SK-N-SH (cell line): ENCODE data around the gene NDUFS3.

ENCODE experiments used
- CTCF ChIP-seq: fragments of 200-600 bp; sonication (generic); IDR thresholded peaks from 2 replicates; pipeline ENCODE4 v1.6.1; 2017; ENCODE audit warnings: antibody characterized with exemption, mild to moderate bottlenecking, moderate library complexity
- RAD21 ChIP-seq: IDR thresholded peaks from 2 replicates; pipeline ENCODE4 v1.6.1; 2012; ENCODE audit warnings: mild to moderate bottlenecking, low read length
- SIN3A ChIP-seq: IDR thresholded peaks from 2 replicates; pipeline ENCODE4 v1.6.1; 2012; ENCODE audit warnings: low read depth, mild to moderate bottlenecking, low read length, moderate library complexity, borderline replicate concordance
- SMC3 ChIP-seq: IDR thresholded peaks from 2 replicates; pipeline ENCODE4 v1.6.1; 2012; ENCODE audit warnings: low read depth, low read length, improper control_type of control experiment
- TAF1 ChIP-seq: IDR thresholded peaks from 2 replicates; pipeline ENCODE4 v1.6.1; 2012; ENCODE audit warnings: low read depth, mild to moderate bottlenecking, low read length, moderate library complexity, borderline replicate concordance
- USF2 ChIP-seq: fragments of 150-350 bp; IDR thresholded peaks from 2 replicates; pipeline ENCODE4 v1.6.1; 2017; ENCODE audit warnings: antibody characterized with exemption, low read length, low read depth, borderline replicate concordance
- YY1 ChIP-seq: IDR thresholded peaks from 2 replicates; pipeline ENCODE4 v1.4.0; 2012; ENCODE audit warnings: low read depth, mild to moderate bottlenecking

GRCh38 chr11:47564933-47565339, 13.9 kb upstream of the NDUFS3 start:
- no peak for TF ChIP-seq RAD21
- TF ChIP-seq YY1, result no peak
- no peak for TF ChIP-seq CTCF
- TF ChIP-seq SMC3, result no peak
- no peak for TF ChIP-seq TAF1
- no peak for TF ChIP-seq USF2
- no peak for TF ChIP-seq SIN3A
